ENCODE results near the gene CIC.

The CIC gene

GRCh38 chr19:42268704-42269477 is at the start of gene CIC:
TSS of gene CIC (plus strand) at chr19:42269252. CDS start at chr19:42271784, 2,532 bp downstream.
- peak; percentile 100 for DNase-seq

GRCh38 chr19:42219812-42220750 is 49.0 kb upstream of the CIC start, which contains the start of gene ZNF526:
TSS of gene ZNF526 (plus strand) at chr19:42220312. CDS start at chr19:42224404, 4,092 bp downstream.
- peak; percentile 98 for DNase-seq

DNA sequence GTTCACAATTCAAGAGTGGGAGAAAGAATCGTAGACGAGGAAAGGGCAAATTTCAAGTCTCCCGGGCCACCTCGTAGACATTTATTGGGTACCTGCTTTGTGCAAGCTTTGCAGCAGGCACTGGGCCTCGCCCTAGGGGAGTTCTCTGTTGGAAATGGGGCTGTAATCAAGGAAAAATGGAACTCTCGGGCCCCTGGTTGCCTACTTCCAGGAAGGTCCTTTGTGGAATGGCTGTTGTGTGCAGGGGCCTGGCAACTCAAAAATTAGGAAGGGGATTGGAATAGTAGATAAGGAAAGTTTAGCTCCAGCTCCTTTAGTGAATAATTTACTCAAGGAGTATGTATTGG is 48.3 kb upstream of the CIC start:
- DNase-seq: no peak

GRCh38 chr19:42224940-42225717 is 43.9 kb upstream of the CIC start:
- no peak for DNase-seq

- DNase-seq: no peak
These were observed 43.2 kb upstream of the CIC start for GRCh38 chr19:42225718-42226292.

GRCh38 chr19:42226886-42227285 is 42.2 kb upstream of the CIC start:
- DNase-seq: no peak

DNA sequence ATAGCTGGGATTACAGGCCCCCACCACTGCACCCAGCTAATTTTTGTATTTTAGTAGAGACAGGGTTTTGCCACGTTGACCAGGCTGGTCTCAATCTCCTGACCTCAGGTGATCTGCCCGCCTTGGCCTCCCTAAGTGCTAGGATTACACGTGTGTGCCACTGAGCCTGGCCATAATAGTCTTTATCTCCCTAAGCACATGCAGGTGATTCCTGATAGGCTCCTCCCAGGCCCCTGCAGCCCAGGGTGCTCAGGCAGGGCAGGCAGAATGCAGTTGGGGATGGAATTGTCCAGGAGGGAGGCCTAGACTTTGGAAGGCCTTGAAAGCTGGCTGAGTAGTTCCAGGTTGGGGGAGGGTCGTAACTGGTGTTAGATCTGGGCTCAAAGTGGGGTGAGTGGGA is 40.4 kb upstream of the CIC start:
- DNase-seq: no peak

DNA sequence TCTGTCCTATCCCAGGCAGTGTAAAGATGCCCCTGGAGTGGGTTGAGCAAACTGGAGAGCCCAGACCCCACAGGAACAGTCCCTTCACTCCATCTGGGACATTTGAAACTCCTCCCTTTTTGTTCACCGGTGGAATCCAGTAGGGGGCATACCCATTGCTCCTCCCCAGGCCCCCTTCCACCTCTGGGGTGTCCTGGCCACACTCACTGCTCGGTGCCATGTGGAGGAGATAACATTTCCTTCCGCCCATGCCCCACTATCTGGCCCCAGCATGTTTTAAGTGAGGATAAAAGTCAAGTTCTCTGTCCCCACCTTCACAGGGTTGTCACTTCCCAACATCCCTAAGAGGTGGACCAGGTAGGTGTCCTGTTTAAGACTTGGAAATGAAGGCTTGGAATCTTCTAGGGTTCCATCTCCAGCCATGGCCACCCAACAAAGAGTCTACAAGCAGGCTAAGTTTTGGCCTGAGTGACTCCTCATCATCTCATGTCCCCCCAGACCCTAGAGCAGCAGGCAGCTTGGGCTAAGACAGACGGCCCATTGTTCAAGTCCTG is 39.7 kb upstream of the CIC start:
- no peak for DNase-seq

GRCh38 chr19:42229855-42230351 is 39.1 kb upstream of the CIC start:
- DNase-seq: no peak

GRCh38 chr19:42230571-42230970 is 38.5 kb upstream of the CIC start:
- DNase-seq: no peak

DNA sequence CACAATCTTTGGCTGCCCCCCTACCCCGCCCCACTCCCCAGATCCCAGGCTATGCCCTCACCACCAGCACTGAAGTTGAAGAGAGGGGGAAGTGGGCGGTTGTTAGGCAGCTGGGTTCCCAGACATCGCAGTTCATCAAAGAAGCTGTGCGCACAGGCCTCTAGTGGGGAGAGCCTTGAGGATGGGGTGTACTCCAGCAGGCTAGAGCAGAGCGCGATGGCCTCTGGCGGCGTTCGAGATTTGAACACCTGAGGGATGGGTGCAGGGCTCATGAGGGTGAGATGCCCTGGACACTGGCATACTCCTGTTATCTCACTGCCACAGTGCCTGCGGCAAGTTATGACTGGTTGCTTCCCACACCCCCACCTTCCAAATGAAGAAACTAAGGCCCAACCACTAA is 36.6 kb upstream of the CIC start:
- DNase-seq: no peak

- no peak for DNase-seq
These were observed 35.9 kb upstream of the CIC start for GRCh38 chr19:42233106-42233505.

DNA sequence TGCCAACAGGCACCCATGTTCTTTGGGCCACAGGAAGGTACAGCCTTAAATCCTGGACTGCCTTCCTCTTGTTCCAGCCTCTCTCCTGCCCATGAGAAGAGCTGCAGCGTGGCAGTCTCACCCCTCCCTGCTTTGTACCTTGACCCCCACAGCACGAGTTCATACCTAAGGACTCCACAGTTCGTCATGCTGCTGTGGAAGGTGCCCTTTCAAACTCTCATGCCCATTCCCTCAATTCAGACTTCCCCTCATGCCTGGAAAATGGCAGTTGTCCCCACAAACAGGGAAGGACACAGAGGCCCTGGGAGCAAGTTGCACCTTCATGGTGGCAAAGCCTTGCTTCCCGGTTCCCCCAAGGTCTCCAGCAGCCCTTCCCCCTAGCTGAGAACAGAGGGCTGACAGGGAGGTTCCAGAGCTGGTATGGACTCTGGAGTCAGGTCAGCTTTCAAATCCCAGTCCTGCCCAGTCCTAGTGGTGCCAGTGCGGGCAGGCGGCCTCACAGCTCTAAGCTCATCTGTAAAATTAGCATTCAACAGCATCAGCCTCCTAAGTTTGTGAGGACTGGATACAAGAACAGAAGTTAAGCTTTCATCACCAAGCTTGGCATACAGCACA is 35.3 kb upstream of the CIC start:
- DNase-seq: no peak

DNA sequence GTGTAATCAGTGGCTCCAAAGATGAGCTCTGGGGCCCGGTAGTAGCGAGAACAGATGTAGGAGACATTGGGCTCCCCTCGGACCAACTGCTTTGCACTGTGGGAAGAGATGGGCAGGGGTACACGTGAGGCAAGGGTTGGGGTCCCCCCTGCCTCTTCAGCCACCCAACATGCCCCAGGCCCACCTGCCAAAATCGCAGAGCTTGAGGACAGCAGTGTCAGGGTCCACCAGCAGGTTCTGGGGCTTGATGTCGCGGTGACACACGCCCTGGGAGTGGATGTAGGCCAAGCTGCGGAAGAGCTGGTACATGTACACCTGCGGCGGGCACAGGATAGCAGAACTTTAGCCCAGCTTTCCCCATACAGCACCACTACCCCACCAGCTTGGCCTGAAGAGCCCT is 34.7 kb upstream of the CIC start:
- no peak for DNase-seq

DNA sequence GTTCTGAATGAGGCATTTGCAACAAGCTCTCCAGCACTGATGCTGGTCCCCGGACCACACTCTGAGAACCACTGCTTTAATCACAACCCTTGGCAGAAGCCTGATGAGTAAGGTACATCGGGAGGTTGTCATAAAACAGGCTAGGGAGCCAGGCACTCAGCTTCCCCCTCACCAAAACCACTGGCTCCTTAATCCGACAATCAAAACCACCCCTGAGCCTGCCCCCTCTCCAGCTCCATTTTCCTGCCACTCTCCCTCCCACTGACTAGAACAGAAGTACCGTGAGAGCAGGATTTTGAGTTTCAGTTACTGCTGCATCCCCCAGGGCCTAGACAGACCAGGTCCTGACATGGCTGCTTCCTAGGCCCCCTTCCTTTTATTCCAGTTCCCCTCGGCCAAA is 33.9 kb upstream of the CIC start:
- DNase-seq: no peak

DNA sequence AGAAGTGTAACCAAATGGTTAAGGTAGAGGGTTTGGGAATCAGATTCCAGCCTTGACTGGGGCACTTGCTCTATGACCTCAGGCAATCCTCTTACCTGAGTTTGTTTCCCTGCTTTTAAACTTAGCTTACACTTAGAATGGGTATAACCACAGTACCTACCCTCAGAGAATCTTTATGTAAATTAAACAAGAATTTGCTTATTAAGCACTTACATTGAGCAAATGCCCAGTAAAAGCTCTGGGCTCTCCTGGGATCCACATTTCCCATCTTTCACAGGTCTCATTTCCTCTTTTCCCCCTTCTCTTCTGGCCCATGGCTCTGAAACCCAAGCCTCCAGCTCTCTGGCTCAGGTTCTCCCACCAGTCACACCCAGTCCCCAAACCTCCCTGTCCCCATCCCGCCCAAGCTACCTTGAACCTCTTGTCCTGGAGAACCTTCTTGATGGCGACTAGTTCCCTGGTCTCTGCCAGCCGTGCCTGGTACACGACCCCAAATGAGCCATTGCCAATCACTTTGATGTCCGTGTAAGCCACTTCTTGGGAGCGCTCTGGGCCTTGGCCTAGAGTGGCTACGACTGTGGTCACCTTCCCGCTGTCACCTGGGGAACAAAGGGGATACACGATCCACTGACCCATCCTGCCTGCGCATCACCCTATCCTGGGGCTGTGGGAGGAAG is 29.4 kb upstream of the CIC start:
- no peak for DNase-seq

- DNase-seq: no peak
These were observed 27.8 kb upstream of the CIC start for GRCh38 chr19:42241279-42241678.

DNA sequence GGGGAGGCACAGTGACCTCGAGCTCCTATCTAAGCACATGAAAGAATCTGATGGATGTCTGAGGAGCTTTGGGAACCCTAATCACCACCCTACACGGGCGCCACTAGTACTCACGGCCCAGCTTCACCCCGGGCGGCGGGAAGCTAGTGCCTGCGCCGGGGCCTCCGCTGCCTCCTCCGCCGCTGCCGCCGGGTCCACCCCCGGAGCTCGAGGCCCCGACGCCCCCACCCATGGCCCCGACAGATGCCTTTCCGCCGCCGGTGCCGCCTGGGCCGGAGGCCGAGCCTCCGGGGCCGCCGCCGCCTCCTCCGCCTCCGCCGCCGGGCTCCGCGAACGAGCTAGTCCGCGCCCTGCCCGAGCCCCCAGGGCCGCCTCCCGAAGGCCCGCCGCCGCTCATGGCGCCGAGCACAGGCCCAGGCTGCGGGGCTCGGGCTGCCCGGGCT is 27.0 kb upstream of the CIC start:
- peak; percentile 17 for DNase-seq

DNA sequence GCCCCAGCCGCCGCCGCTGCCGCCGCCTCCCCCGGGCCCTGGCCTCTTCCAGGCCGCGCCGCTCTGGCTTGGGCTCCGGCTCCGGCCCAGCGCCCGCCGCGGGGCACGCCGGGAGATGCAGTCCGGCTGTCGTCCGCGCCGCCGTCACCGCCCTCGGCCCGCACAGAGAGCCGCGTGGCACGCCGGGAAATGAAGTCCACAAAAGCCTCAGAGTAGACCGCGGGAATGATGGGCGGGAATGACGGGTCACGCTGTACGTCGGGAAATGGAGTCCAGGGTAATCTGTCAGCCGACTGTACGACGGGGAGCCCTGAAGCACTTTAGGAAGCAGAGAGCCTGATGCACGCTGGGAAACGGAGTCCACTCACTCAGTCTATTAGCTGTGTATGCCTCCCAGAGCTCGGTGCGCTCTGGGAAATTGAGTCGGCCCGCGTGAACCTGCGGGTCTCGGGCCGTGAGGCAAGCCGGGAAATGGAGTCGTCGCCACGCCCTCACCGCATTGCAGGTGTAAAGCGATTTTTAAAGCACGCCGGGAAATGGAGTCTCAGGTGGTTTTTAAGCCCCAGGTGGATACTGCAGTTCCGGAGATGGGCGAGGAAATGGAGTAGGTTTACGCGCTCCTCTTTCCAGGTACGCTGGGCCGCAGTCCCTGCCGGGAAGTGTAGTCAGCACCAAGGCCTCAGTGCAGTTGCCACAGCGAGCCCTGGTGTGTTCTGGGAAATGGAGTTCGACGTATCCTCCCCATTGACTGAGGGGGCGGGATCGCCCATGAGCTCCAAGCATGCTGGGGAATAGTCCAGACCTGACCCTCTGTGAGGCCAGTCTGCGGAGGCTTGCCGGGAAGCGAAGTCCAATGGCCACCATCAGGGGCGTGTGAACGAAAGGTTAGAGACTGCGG is 26.3 kb upstream of the CIC start, which contains the start of gene GSK3A:
Gene GSK3A, minus strand, starts transcription at position 91 of the 898 bp plus-strand sequence. CDS start 137 bp downstream, outside the sequence.
- DNase-seq: peak; percentile 98

Data from CD4-positive, alpha-beta T cell treated with Interleukin-15 for 1 hour (primary cell).